HEK293T (cell line): Measurements from ENCODE around the gene THSD4.

Experiments used
- BHLHE40 ChIP-seq: fragments of 450-650 bp; IDR thresholded peaks from 2 replicates; pipeline ENCODE4 v1.6.1; 2016; ENCODE audit warnings: mild to moderate bottlenecking, moderate library complexity, borderline replicate concordance
- CTBP1 ChIP-seq: fragments of 450-650 bp; IDR thresholded peaks from 2 replicates; pipeline ENCODE4 v1.6.1; 2016; ENCODE audit warnings: borderline replicate concordance
- ELF4 ChIP-seq: fragments of 450-650 bp; IDR thresholded peaks from 2 replicates; pipeline ENCODE4 v1.6.1; 2017; ENCODE audit warnings: antibody characterized with exemption
- FOXA1 ChIP-seq: fragments of 450-650 bp; IDR thresholded peaks from 2 replicates; pipeline ENCODE4 v1.6.1; 2016; ENCODE audit warnings: mild to moderate bottlenecking
- FOXK2 ChIP-seq: fragments of 450-650 bp; IDR thresholded peaks from 2 replicates; pipeline ENCODE4 v1.6.1; 2016; ENCODE audit warnings: mild to moderate bottlenecking
- FOXM1 ChIP-seq: fragments of 450-650 bp; IDR thresholded peaks from 2 replicates; pipeline ENCODE4 v1.6.1; 2017; ENCODE audit warnings: mild to moderate bottlenecking, borderline replicate concordance
- HDGF ChIP-seq: fragments of 450-650 bp; IDR thresholded peaks from 2 replicates; pipeline ENCODE4 v1.6.1; 2017; ENCODE audit warnings: antibody characterized with exemption, borderline replicate concordance
- L3MBTL2 ChIP-seq: fragments of 450-650 bp; conservative IDR thresholded peaks from 2 replicates; pipeline ENCODE4 v1.6.1; 2016; ENCODE audit warnings: mild to moderate bottlenecking
- NFRKB ChIP-seq: fragments of 450-650 bp; IDR thresholded peaks from 2 replicates; pipeline ENCODE4 v1.6.1; 2016; ENCODE audit warnings: mild to moderate bottlenecking, moderate library complexity
- SP1 ChIP-seq: fragments of 450-650 bp; IDR thresholded peaks from 2 replicates; pipeline ENCODE4 v1.6.1; 2017
- SUZ12 ChIP-seq: fragments of 450-650 bp; IDR thresholded peaks from 2 replicates; pipeline ENCODE4 v1.6.1; 2016; ENCODE audit warnings: mild to moderate bottlenecking
- TARDBP ChIP-seq: fragments of 450-650 bp; IDR thresholded peaks from 2 replicates; pipeline ENCODE4 v1.6.1; 2016
- ZNF384 ChIP-seq: fragments of 450-650 bp; IDR thresholded peaks from 2 replicates; pipeline ENCODE4 v1.6.1; 2016
- TF ChIP-seq, protein P1 (sequence below): fragments of 450-650 bp; IDR thresholded peaks from 2 replicates; pipeline ENCODE4 v1.6.1; 2016

DNA sequence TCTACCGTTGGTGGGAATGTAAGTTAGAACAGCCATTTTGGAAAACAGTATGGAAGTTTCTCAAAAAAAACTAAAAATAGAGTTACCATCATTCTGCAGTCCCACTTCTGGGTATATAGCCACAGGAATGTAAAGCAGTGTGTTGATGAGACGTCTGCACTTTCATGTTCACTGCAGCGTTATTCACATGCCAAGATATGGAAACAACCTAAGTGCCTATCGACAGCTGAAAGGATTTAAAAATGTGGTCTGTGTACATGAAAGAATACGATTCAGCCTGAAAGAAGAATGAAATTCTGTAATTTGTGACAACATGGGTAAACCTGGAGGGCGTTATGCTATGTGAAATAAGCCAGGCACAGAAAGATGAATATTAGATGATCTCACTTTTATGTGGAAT lies 157.7 kb downstream of the THSD4 start:
- no peak for TF ChIP-seq SP1
- no peak for TF ChIP-seq FOXA1
- TF ChIP-seq CTBP1: no peak
- TF ChIP-seq SUZ12: no peak
- no peak for TF ChIP-seq BHLHE40
- TF ChIP-seq L3MBTL2: no peak
- TF ChIP-seq FOXK2: no peak
- no peak for TF ChIP-seq ELF4
- TF ChIP-seq, protein P1, sequence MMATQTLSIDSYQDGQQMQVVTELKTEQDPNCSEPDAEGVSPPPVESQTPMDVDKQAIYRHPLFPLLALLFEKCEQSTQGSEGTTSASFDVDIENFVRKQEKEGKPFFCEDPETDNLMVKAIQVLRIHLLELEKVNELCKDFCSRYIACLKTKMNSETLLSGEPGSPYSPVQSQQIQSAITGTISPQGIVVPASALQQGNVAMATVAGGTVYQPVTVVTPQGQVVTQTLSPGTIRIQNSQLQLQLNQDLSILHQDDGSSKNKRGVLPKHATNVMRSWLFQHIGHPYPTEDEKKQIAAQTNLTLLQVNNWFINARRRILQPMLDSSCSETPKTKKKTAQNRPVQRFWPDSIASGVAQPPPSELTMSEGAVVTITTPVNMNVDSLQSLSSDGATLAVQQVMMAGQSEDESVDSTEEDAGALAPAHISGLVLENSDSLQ: no peak
- TF ChIP-seq NFRKB: no peak
- TF ChIP-seq TARDBP: no peak
- no peak for TF ChIP-seq HDGF
- TF ChIP-seq FOXM1: no peak
- TF ChIP-seq ZNF384: no peak
